GM23338 (cell line): ENCODE measurements around the gene EMID1.

Source experiments
- CREB1 ChIP-seq: fragments of 250-450 bp; sonication (Bioruptor Pico); IDR thresholded peaks from 2 replicates; pipeline ENCODE4 v1.5.0; 2020; ENCODE audit warnings: low read depth, mild to moderate bottlenecking, moderate library complexity
- CTCF ChIP-seq, 2 experiments: fragments of 200-600 bp in 1 of 2; sonication (generic) in 1 of 2; conservative IDR thresholded peaks; 2 replicates each; pipeline versions ENCODE4 v1.5.1 to v1.6.1; 2016 to 2017; ENCODE audit warnings: antibody characterized with exemption in 2 of 2, low read depth in 2 of 2, mild to moderate bottlenecking in 2 of 2, moderate library complexity in 1 of 2
- ETS1 ChIP-seq: IDR thresholded peaks from 2 replicates; pipeline ENCODE4 v1.6.1; 2016; ENCODE audit warnings: antibody characterized with exemption
- EZH2 ChIP-seq: fragments of 200-600 bp; sonication (generic); IDR thresholded peaks from one replicate; pipeline ENCODE4 v1.8.0; 2017; ENCODE audit warnings: antibody characterized with exemption, mild to moderate bottlenecking, low read depth; ENCODE audit not compliant: unreplicated experiment
- EZH2phosphoT487 ChIP-seq: fragments of 200-600 bp; sonication (generic); IDR thresholded peaks from one replicate; pipeline ENCODE4 v1.8.1; 2018; ENCODE audit warnings: antibody characterized with exemption; ENCODE audit not compliant: unreplicated experiment
- JUNB ChIP-seq: IDR thresholded peaks from one replicate; pipeline ENCODE4 v1.6.1; 2016; ENCODE audit warnings: antibody characterized with exemption; ENCODE audit not compliant: unreplicated experiment
- POLR2AphosphoS5 ChIP-seq: IDR thresholded peaks from 2 replicates; pipeline ENCODE4 v1.6.1; 2016; ENCODE audit warnings: antibody characterized with exemption, low read depth
- REST ChIP-seq: IDR thresholded peaks from one replicate; pipeline ENCODE4 v1.6.1; 2018; ENCODE audit warnings: antibody characterized with exemption; ENCODE audit not compliant: unreplicated experiment
- STAT1 ChIP-seq: IDR thresholded peaks from one replicate; pipeline ENCODE4 v1.6.1; 2016; ENCODE audit warnings: antibody characterized with exemption; ENCODE audit not compliant: unreplicated experiment
- ZNF114 ChIP-seq: fragments of 250-450 bp; sonication (Bioruptor Pico); IDR thresholded peaks from 2 replicates; pipeline ENCODE4 v1.5.0; 2020; ENCODE audit warnings: mild to moderate bottlenecking, moderate library complexity

- TF ChIP-seq POLR2AphosphoS5 (no peak), CTCF (conservative IDR thresholded peaks at IDR 0.05; ENCODE audit: low read depth in 2 of 2) (no peak), CREB1 (CRISPR knock-in tag) (no peak), ETS1 (no peak), EZH2phosphoT487 (no peak), EZH2 (no peak), JUNB (no peak), STAT1 (no peak), REST (no peak), ZNF114 (CRISPR knock-in tag) (no peak)
Measured at GRCh38 chr22:29190918-29191317, 14.8 kb upstream of the EMID1 start.
